Stimulated activated CD8-positive, alpha-beta memory T cell treated with anti-CD3 and anti-CD28 coated beads, Interleukin-7, amount 100 ng/mL, for 4 hours (primary cell): Measurements from ENCODE around the gene GOLGA6L22.
"Not testable (repeated sequence)": the region's sequence is repeated elsewhere in the genome, so short reads cannot be mapped to it uniquely, and the experiment has no call there.

Experiments
- DNase-seq, 2 donors: peaks; one replicate each; pipeline ENCODE4 v3.0.0-alpha.2; 2020; ENCODE audit warnings: low read depth in 2 of 2

GOLGA6L22 gene, protein sequence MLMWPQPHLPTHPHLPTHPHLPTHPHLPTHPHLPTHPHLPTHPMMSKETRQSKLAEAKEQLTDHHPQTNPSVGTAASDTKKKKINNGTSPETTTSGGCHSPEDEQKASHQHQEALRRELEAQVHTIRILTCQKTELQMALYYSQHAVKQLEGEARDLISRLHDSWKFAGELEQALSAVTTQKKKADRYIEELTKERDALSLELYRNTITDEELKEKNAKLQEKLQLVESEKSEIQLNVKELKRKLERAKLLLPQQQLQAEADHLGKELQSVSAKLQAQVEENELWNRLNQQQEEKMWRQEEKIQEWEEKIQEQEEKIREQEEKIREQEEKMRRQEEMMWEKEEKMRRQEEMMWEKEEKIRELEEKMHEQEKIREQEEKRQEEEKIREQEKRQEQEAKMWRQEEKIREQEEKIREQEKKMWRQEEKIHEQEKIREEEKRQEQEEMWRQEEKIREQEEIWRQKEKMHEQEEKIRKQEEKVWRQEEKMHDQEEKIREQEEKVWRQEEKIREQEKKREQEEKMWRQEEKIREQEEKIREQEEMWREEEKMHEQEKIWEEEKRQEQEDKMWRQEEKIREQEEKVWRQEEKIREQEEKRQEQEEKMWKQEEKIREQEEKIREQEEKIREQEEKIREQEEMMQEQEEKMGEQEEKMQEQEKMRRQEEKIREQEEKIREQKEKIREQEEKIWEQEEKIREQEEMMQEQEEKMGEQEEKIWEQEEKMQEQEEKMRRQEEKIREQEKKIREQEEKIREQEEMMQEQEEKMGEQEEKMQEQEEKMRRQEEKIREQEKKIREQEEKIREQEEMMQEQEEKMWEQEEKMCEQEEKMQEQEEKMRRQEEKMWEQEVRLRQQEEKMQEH

GRCh38 chr15:22458603-22459002 is at the start of gene GOLGA6L22:
Gene GOLGA6L22, plus strand, starts transcription at chr15:22458903. Its CDS starts 91 bp downstream, at chr15:22458994.
- DNase-seq, result not testable (repeated sequence)

DNA sequence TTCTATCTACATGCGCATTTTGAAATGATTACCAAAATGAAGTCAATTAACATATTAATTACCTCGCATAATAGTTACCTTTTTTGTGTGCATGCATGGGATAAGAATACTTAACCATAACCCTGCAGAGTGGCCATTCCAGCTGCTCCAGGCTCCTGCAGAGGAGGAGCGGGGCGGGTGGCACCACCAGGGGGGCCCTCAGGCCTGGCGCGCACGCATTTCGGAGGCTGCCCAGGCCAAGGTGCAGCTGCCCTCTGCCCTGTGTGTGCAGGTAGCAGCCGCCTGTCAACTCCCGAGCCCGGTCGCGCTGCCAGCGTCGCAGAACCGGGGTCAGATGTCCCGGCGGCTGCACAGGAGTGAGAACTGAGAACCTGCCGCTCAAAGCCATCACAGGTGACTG is 41.4 kb upstream of the GOLGA6L22 start:
- DNase-seq, result not testable (repeated sequence)

- not testable (repeated sequence) for DNase-seq
These were observed 40.9 kb upstream of the GOLGA6L22 start for GRCh38 chr15:22417795-22418194.

- not testable (repeated sequence) for DNase-seq
These were observed 40.5 kb upstream of the GOLGA6L22 start for GRCh38 chr15:22418212-22418611.

- not testable (repeated sequence) for DNase-seq
These were observed 40.0 kb upstream of the GOLGA6L22 start for GRCh38 chr15:22418666-22419065.

- DNase-seq, result not testable (repeated sequence)
These were observed 38.4 kb upstream of the GOLGA6L22 start for GRCh38 chr15:22420340-22420739.

DNA sequence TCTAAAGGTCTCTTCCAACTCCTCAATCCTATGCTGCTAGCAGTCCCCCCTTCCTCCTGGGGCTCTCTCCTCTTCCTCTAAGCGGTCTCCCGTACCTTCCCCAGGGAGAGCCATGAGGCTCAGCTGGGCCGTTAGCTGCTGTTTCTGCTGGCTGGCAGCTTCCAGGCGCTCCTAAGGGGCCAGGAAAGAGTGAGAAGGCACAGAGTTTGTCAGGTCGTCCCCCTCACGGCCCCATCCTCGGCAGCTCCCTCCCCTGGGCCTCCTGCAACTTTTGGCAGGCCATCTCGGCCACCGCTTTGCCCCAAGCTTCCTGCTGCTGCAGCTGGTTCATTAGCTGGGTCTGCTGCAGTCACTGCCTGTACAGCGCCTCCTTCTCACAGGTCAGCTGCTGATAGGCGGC is 29.3 kb upstream of the GOLGA6L22 start:
- DNase-seq, result not testable (repeated sequence)

GRCh38 chr15:22431687-22432086 is 27.0 kb upstream of the GOLGA6L22 start:
- DNase-seq, result not testable (repeated sequence)

GRCh38 chr15:22494490-22495113 is 35.9 kb downstream of the GOLGA6L22 start:
- peak in 1 of 2 donors; percentile 41 for DNase-seq

DNA sequence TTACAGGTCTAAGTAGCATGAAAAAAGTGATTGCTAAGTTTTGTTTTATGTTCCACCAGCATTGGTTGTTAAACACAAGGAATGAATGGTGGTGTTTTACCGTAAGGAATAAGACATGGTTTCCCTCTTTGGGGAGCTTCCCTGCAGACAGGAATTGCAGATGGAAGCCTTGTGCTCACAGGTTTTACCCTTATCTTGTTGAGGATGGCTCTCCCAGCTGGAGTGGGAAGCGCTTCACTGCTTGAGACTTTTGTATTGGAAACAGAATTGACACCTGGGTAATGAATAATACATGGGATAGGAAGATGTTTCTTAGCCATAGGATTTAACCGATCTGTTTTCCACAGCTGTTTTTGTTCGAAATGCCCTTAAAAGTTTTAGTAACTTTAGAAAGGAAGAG is 38.5 kb downstream of the GOLGA6L22 start:
- DNase-seq, result not testable (repeated sequence)

DNA sequence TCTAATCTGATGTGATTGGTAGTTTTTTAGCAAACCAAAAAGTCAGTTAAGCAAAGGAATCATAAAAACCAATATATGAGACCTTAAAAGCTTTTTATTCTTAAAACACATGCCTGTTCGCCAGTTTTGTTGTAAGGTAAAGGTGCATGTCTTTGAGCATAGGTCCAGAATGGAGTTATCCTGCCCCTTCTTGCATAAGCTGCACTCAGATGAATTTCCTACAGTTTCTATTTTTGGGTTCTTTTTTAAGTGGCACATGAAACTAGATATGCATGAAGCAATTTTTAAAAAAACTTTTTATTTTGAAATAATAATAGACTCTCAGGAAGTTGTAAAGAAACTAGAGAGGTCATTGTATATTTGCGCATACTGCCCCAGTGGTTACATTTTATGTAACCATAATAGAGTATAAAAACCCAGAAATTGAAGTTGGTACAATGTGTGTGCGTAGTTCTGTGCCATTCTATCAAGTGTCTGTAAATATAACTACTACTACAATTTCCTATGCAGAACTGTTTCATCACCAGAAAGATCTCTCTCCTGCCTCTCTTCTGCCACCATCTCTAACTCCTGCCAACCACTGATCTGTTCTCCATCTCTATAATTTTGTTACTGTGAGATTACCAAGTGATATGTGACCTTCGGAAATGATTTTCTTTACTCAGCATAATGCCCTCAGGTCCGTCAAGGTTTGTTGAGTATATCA is 39.7 kb downstream of the GOLGA6L22 start:
- DNase-seq, result not testable (repeated sequence)

GRCh38 chr15:22502272-22502671 is 43.6 kb downstream of the GOLGA6L22 start:
- DNase-seq, result not testable (repeated sequence)

- not testable (repeated sequence) for DNase-seq
These were observed 48.3 kb downstream of the GOLGA6L22 start for GRCh38 chr15:22506959-22507358.

GRCh38 chr15:22516140-22516539 is 57.4 kb downstream of the GOLGA6L22 start:
- DNase-seq, result not testable (repeated sequence)
